NB4 (cell line): ENCODE measurements around the gene PANK4.

Source experiments
- DNase-seq: peaks from one replicate; pipeline ENCODE4 v3.0.0; 2010; ENCODE audit warnings: low read depth
- H3K4me3 ChIP-seq: one replicate; pipeline ENCODE4 v1.5.1; 2011; ENCODE audit warnings: mild to moderate bottlenecking, low read depth, low read length, moderate library complexity
- CTCF ChIP-seq: IDR thresholded peaks from one replicate; pipeline ENCODE4 v1.5.1; 2012; ENCODE audit warnings: low read depth, low read length
- MAX ChIP-seq: IDR thresholded peaks from 2 replicates; pipeline ENCODE4 v1.6.1; 2011; ENCODE audit warnings: low read depth, low read length
- MYC ChIP-seq: IDR thresholded peaks from 2 replicates; pipeline ENCODE4 v1.6.1; 2011; ENCODE audit warnings: low read depth, low read length
- POLR2A ChIP-seq: IDR thresholded peaks from 2 replicates; pipeline ENCODE4 v1.6.1; 2011; ENCODE audit warnings: mild to moderate bottlenecking; ENCODE audit not compliant: insufficient read length; ENCODE audit errors: extremely low read depth

PANK4 gene

GRCh38 chr1:2520206-2520605, 6.2 kb downstream of the PANK4 start:
- DNase-seq = no peak
- TF ChIP-seq MAX (no peak), POLR2A (no peak)
- H3K4me3 ChIP-seq = no peak overlapping the region

GRCh38 chr1:2519729-2520128, 6.7 kb downstream of the PANK4 start:
- TF ChIP-seq POLR2A (no peak), MAX (no peak), MYC (no peak), CTCF (no peak)
- no peak overlapping the region for H3K4me3 ChIP-seq
- DNase-seq = no peak

GRCh38 chr1:2519029-2519685, 7.2 kb downstream of the PANK4 start:
- H3K4me3 ChIP-seq = no peak overlapping the region
- DNase-seq = no peak
- TF ChIP-seq POLR2A = no peak
- TF ChIP-seq CTCF = no peak
- no peak for TF ChIP-seq MYC
- TF ChIP-seq MAX = no peak

GRCh38 chr1:2518528-2518927, 7.9 kb downstream of the PANK4 start:
- no peak for DNase-seq
- no peak overlapping the region for H3K4me3 ChIP-seq
- no peak for TF ChIP-seq MAX

- DNase-seq = no peak
- no peak overlapping the region for H3K4me3 ChIP-seq
- TF ChIP-seq POLR2A = no peak
- TF ChIP-seq MYC = no peak
- no peak for TF ChIP-seq MAX
- TF ChIP-seq CTCF = no peak
Measured at GRCh38 chr1:2517966-2518365, 8.4 kb downstream of the PANK4 start.

- H3K4me3 ChIP-seq = no peak overlapping the region
- TF ChIP-seq MYC (no peak), POLR2A (no peak), MAX (no peak), CTCF (no peak)
- no peak for DNase-seq
Measured at GRCh38 chr1:2516946-2517345, 9.4 kb downstream of the PANK4 start.

- TF ChIP-seq CTCF = no peak
- TF ChIP-seq POLR2A = no peak
- no peak for TF ChIP-seq MYC
- TF ChIP-seq MAX = no peak
- no peak overlapping the region for H3K4me3 ChIP-seq
- no peak for DNase-seq
Measured at GRCh38 chr1:2516124-2516523, 10.3 kb downstream of the PANK4 start.
